PFSK-1 (cell line): Measurements from ENCODE around the gene RPGRIP1.

Experiments used
- FOXP2 ChIP-seq: optimal IDR thresholded peaks from 2 replicates; pipeline ENCODE3; 2011; ENCODE audit warnings: borderline replicate concordance, control low read depth, inconsistent platforms; ENCODE audit not compliant: insufficient read depth; ENCODE audit errors: extremely low read length, extremely low read depth
- POLR2AphosphoS5 ChIP-seq: IDR thresholded peaks from 2 replicates; pipeline ENCODE4 v1.6.1; 2012; ENCODE audit warnings: low read depth, mild to moderate bottlenecking, control low read depth, low read length, moderate library complexity
- REST ChIP-seq, 2 experiments: IDR thresholded peaks; 2 replicates each; pipeline versions ENCODE4 v1.6.1 to v1.8.0; 2011 to 2012; ENCODE audit warnings: low read depth in 2 of 2, low read length in 2 of 2, control low read depth in 1 of 2, inconsistent platforms in 1 of 2, mild to moderate bottlenecking in 1 of 2, moderate library complexity in 1 of 2; ENCODE audit not compliant: insufficient read depth in 1 of 2
- SIN3A ChIP-seq: IDR thresholded peaks from 2 replicates; pipeline ENCODE4 v1.6.1; 2012; ENCODE audit warnings: mild to moderate bottlenecking, low read length, moderate library complexity, borderline replicate concordance; ENCODE audit not compliant: insufficient read depth
- TAF1 ChIP-seq: IDR thresholded peaks from 2 replicates; pipeline ENCODE4 v1.6.1; 2012; ENCODE audit warnings: low read length, control low read depth, borderline replicate concordance; ENCODE audit not compliant: insufficient read depth

RPGRIP1 gene

GRCh38 chr14:21317398-21317797, 37.5 kb downstream of the RPGRIP1 start:
- no peak for TF ChIP-seq FOXP2
- TF ChIP-seq SIN3A: no peak
- no peak for TF ChIP-seq POLR2AphosphoS5
- TF ChIP-seq REST (IDR thresholded peaks at IDR 0.05; ENCODE audit: insufficient read depth in 1 of 2, low read depth in 2 of 2, low read length in 2 of 2): no peak
- TF ChIP-seq TAF1: no peak

GRCh38 chr14:21320913-21321312, 41.0 kb downstream of the RPGRIP1 start:
- TF ChIP-seq REST (IDR thresholded peaks at IDR 0.05; ENCODE audit: insufficient read depth in 1 of 2, low read depth in 2 of 2, low read length in 2 of 2) (no peak), POLR2AphosphoS5 (no peak), SIN3A (no peak)

- no peak for TF ChIP-seq TAF1
- TF ChIP-seq REST (IDR thresholded peaks at IDR 0.05; ENCODE audit: insufficient read depth in 1 of 2, low read depth in 2 of 2, low read length in 2 of 2): no peak
- no peak for TF ChIP-seq FOXP2
- no peak for TF ChIP-seq POLR2AphosphoS5
- TF ChIP-seq SIN3A: no peak
Observed at GRCh38 chr14:21322716-21323115, 42.8 kb downstream of the RPGRIP1 start.

GRCh38 chr14:21326972-21327371, 47.1 kb downstream of the RPGRIP1 start:
- no peak for TF ChIP-seq TAF1
- TF ChIP-seq POLR2AphosphoS5: no peak
- no peak for TF ChIP-seq SIN3A
- TF ChIP-seq REST (IDR thresholded peaks at IDR 0.05; ENCODE audit: insufficient read depth in 1 of 2, low read depth in 2 of 2, low read length in 2 of 2): no peak
- TF ChIP-seq FOXP2: no peak
